A549 (cell line): ENCODE measurements around the gene LAPTM5. TPM values are rescaled to one million over a fixed set of nuclear protein-coding genes. Genes with fewer than 3 reads are reported as not detected.

Experiments
- ATAC-seq, 2 experiments: fragments of 200-7000 bp in 1 of 2; fragments of >200 bp in 1 of 2; cut with Nextera tagmentation in 1 of 2; cut with Tn5 transposase in 1 of 2; 3 replicates each; pipeline versions ENCODE4 v1.8.0 to v1.9.1; 2018 to 2020; ENCODE audit warnings: mild to moderate bottlenecking in 1 of 2, moderate library complexity in 1 of 2
- CTCF ChIA-PET: fragments of 300-600 bp; sonication (Branson Sonifier 250); formaldehyde crosslinking; extraction: SDS; loops from one replicate; lab custom pipeline; 2021; ENCODE audit warnings: antibody characterized with exemption, inconsistent platforms; lab: Yijun Ruan, JAX
- POLR2A ChIA-PET: fragments of 350-600 bp; formaldehyde crosslinking; extraction: SDS; loops from one replicate; lab custom pipeline; 2021; ENCODE audit warnings: antibody characterized with exemption, inconsistent platforms; lab: Yijun Ruan, JAX
- DNase-seq, 2 experiments: peaks; one replicate each; pipeline versions ENCODE4 v3.0.0 to v3.0.0-alpha.2; 2011 to 2016; ENCODE audit warnings: low read depth in 1 of 2, low spot score in 1 of 2
- FAIRE-seq: peaks from 2 replicates; lab custom pipeline; 2011; peaks lifted over from hg19 to GRCh38; lab: Jason Lieb, UNC
- H3K27ac ChIP-seq, 2 experiments: fragments of >200 bp; sonication (Bioruptor Twin); formaldehyde crosslinking; 3 replicates each; pipeline ENCODE4 v1.5.1; 2016 to 2017
- H3K4me1 ChIP-seq: fragments of >200 bp; sonication (Bioruptor Twin); formaldehyde crosslinking; 3 replicates; pipeline ENCODE4 v1.6.1; 2016
- H3K4me2 ChIP-seq: fragments of >200 bp; sonication (Bioruptor Twin); formaldehyde crosslinking; 3 replicates; pipeline ENCODE4 v1.6.1; 2016
- H3K4me3 ChIP-seq: fragments of >200 bp; sonication (Bioruptor Twin); formaldehyde crosslinking; 3 replicates; pipeline ENCODE4 v1.5.1; 2016
- H3K9me3 ChIP-seq: fragments of >200 bp; sonication (Bioruptor Twin); formaldehyde crosslinking; 3 replicates; pipeline ENCODE4 v1.6.1; 2016
- CHD2 ChIP-seq: fragments of 150-350 bp; IDR thresholded peaks from 2 replicates; pipeline ENCODE4 v1.6.1; 2014; ENCODE audit warnings: low read length; ENCODE audit not compliant: partially characterized antibody
- CHD4 ChIP-seq: fragments of 200-600 bp; sonication (generic); IDR thresholded peaks from 2 replicates; pipeline ENCODE4 v1.6.1; 2016; ENCODE audit warnings: antibody characterized with exemption, mild to moderate bottlenecking, borderline replicate concordance
- EHMT2 ChIP-seq: fragments of 200-600 bp; sonication (generic); IDR thresholded peaks from 2 replicates; pipeline ENCODE4 v1.6.1; 2016; ENCODE audit warnings: antibody characterized with exemption, low read depth, mild to moderate bottlenecking, moderate library complexity
- ESRRA ChIP-seq: fragments of 150-350 bp; IDR thresholded peaks from 2 replicates; pipeline ENCODE4 v1.6.1; 2014; ENCODE audit warnings: mild to moderate bottlenecking, low read length, borderline replicate concordance
- FOSB ChIP-seq: fragments of 250-450 bp; sonication (Bioruptor Pico); IDR thresholded peaks from 2 replicates; pipeline ENCODE4 v1.5.0; 2020; ENCODE audit warnings: mild to moderate bottlenecking, moderate library complexity
- FOXS1 ChIP-seq: fragments of 250-450 bp; sonication (Bioruptor Pico); IDR thresholded peaks from 2 replicates; pipeline ENCODE4 v1.5.0; 2020; ENCODE audit warnings: mild to moderate bottlenecking, moderate library complexity
- HOXB5 ChIP-seq: fragments of 250-450 bp; sonication (Bioruptor Pico); IDR thresholded peaks from 2 replicates; pipeline ENCODE4 v1.5.0; 2020; ENCODE audit warnings: mild to moderate bottlenecking, moderate library complexity
- JUN ChIP-seq, 2 experiments: fragments of >200 bp; sonication (Bioruptor Twin); formaldehyde crosslinking; IDR thresholded peaks; 2 replicates in 1 of 2; 3 replicates in 1 of 2; pipeline ENCODE4 v1.6.1; 2016 to 2017
- MAFK ChIP-seq: fragments of 450-650 bp; IDR thresholded peaks from 2 replicates; pipeline ENCODE4 v1.6.1; 2014; ENCODE audit not compliant: partially characterized antibody
- NPAS2 ChIP-seq: fragments of 250-450 bp; sonication (Bioruptor Pico); IDR thresholded peaks from 2 replicates; pipeline ENCODE4 v1.8.0; 2022; ENCODE audit warnings: mild to moderate bottlenecking, moderate library complexity, borderline replicate concordance
- RAD21 ChIP-seq, 2 experiments: fragments of >200 bp in 1 of 2; sonication (Bioruptor Twin) in 1 of 2; formaldehyde crosslinking in 1 of 2; IDR thresholded peaks in 1 of 2; conservative IDR thresholded peaks in 1 of 2; 2 replicates in 1 of 2; 3 replicates in 1 of 2; pipeline ENCODE4 v1.6.1; 2012 to 2018; ENCODE audit warnings: inconsistent platforms in 1 of 2
- RCOR1 ChIP-seq: fragments of 150-350 bp; IDR thresholded peaks from 2 replicates; pipeline ENCODE4 v1.6.1; 2014; ENCODE audit warnings: antibody characterized with exemption, low read length, low read depth
- RNF2 ChIP-seq: fragments of 200-600 bp; sonication (generic); IDR thresholded peaks from 2 replicates; pipeline ENCODE4 v1.6.1; 2016; ENCODE audit warnings: low read depth, mild to moderate bottlenecking, antibody characterized with exemption, moderate library complexity, borderline replicate concordance
- SMC3 ChIP-seq: fragments of >200 bp; sonication (Bioruptor Twin); formaldehyde crosslinking; IDR thresholded peaks from 3 replicates; pipeline ENCODE4 v1.6.1; 2018; ENCODE audit warnings: inconsistent platforms
- TP53 ChIP-seq: fragments of 250-450 bp; sonication (Bioruptor Pico); IDR thresholded peaks from 2 replicates; pipeline ENCODE4 v1.5.0; 2021; ENCODE audit warnings: mild to moderate bottlenecking, moderate library complexity
- ZFP36 ChIP-seq: fragments of 450-650 bp; IDR thresholded peaks from 2 replicates; pipeline ENCODE4 v1.6.1; 2014; ENCODE audit warnings: borderline replicate concordance; ENCODE audit not compliant: partially characterized antibody
- ZNF302 ChIP-seq: fragments of 250-450 bp; sonication (Bioruptor Pico); IDR thresholded peaks from 2 replicates; pipeline ENCODE4 v1.9.0; 2021; ENCODE audit warnings: inconsistent platforms, mild to moderate bottlenecking, moderate library complexity
- WGBS: methylation state at CpG from one replicate; pipeline ENCODE4 v1.1.6; 2017; ENCODE audit errors: missing lambda C conversion rate; 5-methylcytosine and 5-hydroxymethylcytosine counted together
- polyA plus RNA-seq, 4 experiments: library from polyadenylated mRNA; depleted of rRNA in 3 of 4; stranded (reverse); fragments of >200 nt; fragmentation: RNase III in 1 of 4; extraction: RNeasy Plus Mini Kit Qiagen cat#74134 plus additional on column Dnase treatment in 1 of 4; gene quantifications; 2 replicates in 3 of 4; 3 replicates in 1 of 4; pipeline ENCODE4 v1.2.3, GENCODE V29; 2011 to 2017
- TF ChIP-seq, protein P1 (sequence below): IDR thresholded peaks from 2 replicates; pipeline ENCODE4 v1.6.1; 2012
- TF ChIP-seq, protein P2 (sequence below): fragments of >200 bp; sonication (Bioruptor Twin); formaldehyde crosslinking; IDR thresholded peaks from 3 replicates; pipeline ENCODE4 v1.5.1; 2016
- TF ChIP-seq, protein P3 (sequence below): IDR thresholded peaks from 2 replicates; pipeline ENCODE4 v1.6.1; 2012
- TF ChIP-seq, protein P4 (sequence below): fragments of 250-450 bp; sonication (Bioruptor Pico); IDR thresholded peaks from 2 replicates; pipeline ENCODE4 v1.5.0; 2021; ENCODE audit warnings: mild to moderate bottlenecking, moderate library complexity, borderline replicate concordance
- TF ChIP-seq, protein P5 (sequence below): fragments of >200 bp; sonication (Bioruptor Twin); formaldehyde crosslinking; IDR thresholded peaks from 2 replicates; pipeline ENCODE4 v1.6.1; 2016
- TF ChIP-seq, protein P6 (sequence below): fragments of >200 bp; sonication (Bioruptor Twin); formaldehyde crosslinking; IDR thresholded peaks from 3 replicates; pipeline ENCODE4 v1.6.1; 2016
- TF ChIP-seq, protein P7 (sequence below): IDR thresholded peaks from 2 replicates; pipeline ENCODE4 v1.6.1; 2012; ENCODE audit warnings: low read depth, borderline replicate concordance
- TF ChIP-seq, protein P8 (sequence below): fragments of 150-350 bp; IDR thresholded peaks from 2 replicates; pipeline ENCODE4 v1.6.1; 2014; ENCODE audit warnings: low read depth, mild to moderate bottlenecking, low read length
- TF ChIP-seq, protein P9 (sequence below): fragments of 450-650 bp; IDR thresholded peaks from 2 replicates; pipeline ENCODE4 v1.6.1; 2014; ENCODE audit warnings: antibody characterized with exemption

LAPTM5 gene
- polyA plus RNA-seq, 2 of the 4 experiments (the other 2 are of a cell fraction): 0.06 to 0.22 TPM

DNA sequence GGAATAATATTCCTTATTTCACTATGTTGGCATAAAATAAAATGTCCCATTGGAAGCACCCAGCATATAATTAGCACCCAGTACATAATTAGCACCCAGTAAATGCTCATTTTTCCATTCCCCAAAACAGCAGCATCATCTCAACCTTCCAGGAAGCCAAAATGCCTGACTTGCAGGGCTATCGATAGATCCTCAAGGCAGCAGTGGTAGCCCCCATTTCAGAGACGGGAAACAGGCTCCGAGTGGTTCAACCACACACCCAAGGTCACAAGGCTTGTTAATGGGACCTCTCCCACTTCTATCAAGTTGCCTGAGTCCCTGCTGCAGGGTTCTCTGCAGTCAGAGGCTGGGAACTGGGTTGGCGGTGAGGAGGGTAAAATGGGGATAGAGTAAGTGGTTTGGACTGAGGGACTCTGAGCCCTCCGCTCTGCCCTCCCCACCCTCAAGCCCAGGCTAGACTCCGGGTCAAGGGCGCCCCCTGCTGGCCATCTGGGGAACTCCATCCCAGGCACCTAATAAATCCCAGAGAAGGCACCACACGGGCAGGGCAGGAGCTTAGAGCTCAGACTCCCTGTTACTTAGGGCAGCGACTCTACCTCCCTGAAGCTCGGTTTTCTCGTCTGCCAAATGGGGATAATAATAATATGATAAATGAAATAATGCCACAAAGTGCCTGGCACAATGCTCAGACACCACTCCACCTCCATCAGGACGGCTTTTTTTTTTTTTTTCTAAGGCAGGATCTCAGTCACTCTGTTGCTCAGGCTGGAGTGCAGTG, 21.9 kb upstream of the LAPTM5 start:
- peak overlapping the region; percentile 37; the same call in 1 of the 3 replicates for H3K4me2 ChIP-seq
- FAIRE-seq: no peak
- CTCF ChIA-PET: interaction anchor here (0.6 to 36.8 kb wide), 32 partner anchors 9 to 503 kb away, joined by 3 to 743 read pairs (median 4); partner anchors contain the start of genes LAPTM5, MATN1 and SDC3
- H3K4me3 ChIP-seq: no peak overlapping the region
- WGBS: 2% methylated on average over 10 of the region's 12 CpGs
- POLR2A ChIA-PET: interaction anchor here (1.0 kb wide), 1 partner anchor 60 kb away, joined by 20 read pairs; no protein-coding TSS in a partner anchor
- no peak overlapping the region for H3K27ac ChIP-seq
- DNase-seq: peak; percentile 61 to 67
- H3K9me3 ChIP-seq: no peaks in the 10 kb centered on the region
- peak; percentile 75 to 87 for ATAC-seq
- no peaks in the 10 kb centered on the region for H3K4me1 ChIP-seq
- TF ChIP-seq FOSB (CRISPR knock-in tag) (no peak), ZFP36 (no peak), RAD21 (conservative IDR thresholded peaks at IDR 0.05 in 1 of 2, IDR thresholded peaks at IDR 0.05 in 1 of 2) (peak; percentile 67 to 72), EHMT2 (no peak), RNF2 (no peak), SMC3 (peak; percentile 71), ESRRA (no peak), FOXS1 (CRISPR knock-in tag) (no peak), JUN (IDR thresholded peaks at IDR 0.05) (no peak)
- TF ChIP-seq, protein P1, sequence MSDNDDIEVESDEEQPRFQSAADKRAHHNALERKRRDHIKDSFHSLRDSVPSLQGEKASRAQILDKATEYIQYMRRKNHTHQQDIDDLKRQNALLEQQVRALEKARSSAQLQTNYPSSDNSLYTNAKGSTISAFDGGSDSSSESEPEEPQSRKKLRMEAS: no peak
- TF ChIP-seq, protein P2, sequence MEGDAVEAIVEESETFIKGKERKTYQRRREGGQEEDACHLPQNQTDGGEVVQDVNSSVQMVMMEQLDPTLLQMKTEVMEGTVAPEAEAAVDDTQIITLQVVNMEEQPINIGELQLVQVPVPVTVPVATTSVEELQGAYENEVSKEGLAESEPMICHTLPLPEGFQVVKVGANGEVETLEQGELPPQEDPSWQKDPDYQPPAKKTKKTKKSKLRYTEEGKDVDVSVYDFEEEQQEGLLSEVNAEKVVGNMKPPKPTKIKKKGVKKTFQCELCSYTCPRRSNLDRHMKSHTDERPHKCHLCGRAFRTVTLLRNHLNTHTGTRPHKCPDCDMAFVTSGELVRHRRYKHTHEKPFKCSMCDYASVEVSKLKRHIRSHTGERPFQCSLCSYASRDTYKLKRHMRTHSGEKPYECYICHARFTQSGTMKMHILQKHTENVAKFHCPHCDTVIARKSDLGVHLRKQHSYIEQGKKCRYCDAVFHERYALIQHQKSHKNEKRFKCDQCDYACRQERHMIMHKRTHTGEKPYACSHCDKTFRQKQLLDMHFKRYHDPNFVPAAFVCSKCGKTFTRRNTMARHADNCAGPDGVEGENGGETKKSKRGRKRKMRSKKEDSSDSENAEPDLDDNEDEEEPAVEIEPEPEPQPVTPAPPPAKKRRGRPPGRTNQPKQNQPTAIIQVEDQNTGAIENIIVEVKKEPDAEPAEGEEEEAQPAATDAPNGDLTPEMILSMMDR: peak; percentile 63

DNA sequence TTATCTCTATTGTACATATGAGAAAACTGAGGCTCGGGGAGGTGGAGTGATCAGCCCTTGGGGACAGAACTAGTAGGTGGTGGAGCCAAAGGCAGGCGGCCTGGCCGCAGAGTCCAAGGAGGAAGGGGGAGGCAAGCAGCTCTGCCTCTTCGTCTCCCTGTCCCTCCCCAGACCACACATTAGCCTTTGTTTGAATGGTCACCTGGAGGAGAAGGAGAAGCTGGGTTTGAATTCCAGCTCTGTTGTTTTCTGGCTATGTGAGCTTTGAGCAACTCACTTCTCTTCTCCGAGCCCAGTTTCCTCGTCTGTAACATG, 21.4 kb upstream of the LAPTM5 start:
- POLR2A ChIA-PET: no interaction called here
- Histone ChIP-seq H3K9me3 (no peaks in the 10 kb centered on the region), H3K27ac (no peak overlapping the region), H3K4me1 (no peaks in the 10 kb centered on the region), H3K4me3 (no peak overlapping the region), H3K4me2 (no peak overlapping the region)
- no peak for DNase-seq
- ATAC-seq: no peak
- WGBS: 34% methylated on average over 6 of the region's 6 CpGs
- CTCF ChIA-PET: interaction anchor here (1.2 to 36.8 kb wide), 16 partner anchors 9 to 504 kb away, joined by 3 to 743 read pairs (median 8); partner anchors contain the start of genes LAPTM5, MATN1 and SDC3
- TF ChIP-seq, protein P3, sequence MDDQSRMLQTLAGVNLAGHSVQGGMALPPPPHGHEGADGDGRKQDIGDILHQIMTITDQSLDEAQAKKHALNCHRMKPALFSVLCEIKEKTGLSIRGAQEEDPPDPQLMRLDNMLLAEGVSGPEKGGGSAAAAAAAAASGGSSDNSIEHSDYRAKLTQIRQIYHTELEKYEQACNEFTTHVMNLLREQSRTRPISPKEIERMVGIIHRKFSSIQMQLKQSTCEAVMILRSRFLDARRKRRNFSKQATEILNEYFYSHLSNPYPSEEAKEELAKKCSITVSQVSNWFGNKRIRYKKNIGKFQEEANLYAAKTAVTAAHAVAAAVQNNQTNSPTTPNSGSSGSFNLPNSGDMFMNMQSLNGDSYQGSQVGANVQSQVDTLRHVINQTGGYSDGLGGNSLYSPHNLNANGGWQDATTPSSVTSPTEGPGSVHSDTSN: no peak
- TF ChIP-seq MAFK (no peak), CHD4 (no peak), ZNF302 (CRISPR knock-in tag) (no peak), CHD2 (no peak), TP53 (CRISPR knock-in tag) (no peak), HOXB5 (CRISPR knock-in tag) (no peak), NPAS2 (CRISPR knock-in tag) (no peak), RCOR1 (no peak)
- TF ChIP-seq, protein P4, sequence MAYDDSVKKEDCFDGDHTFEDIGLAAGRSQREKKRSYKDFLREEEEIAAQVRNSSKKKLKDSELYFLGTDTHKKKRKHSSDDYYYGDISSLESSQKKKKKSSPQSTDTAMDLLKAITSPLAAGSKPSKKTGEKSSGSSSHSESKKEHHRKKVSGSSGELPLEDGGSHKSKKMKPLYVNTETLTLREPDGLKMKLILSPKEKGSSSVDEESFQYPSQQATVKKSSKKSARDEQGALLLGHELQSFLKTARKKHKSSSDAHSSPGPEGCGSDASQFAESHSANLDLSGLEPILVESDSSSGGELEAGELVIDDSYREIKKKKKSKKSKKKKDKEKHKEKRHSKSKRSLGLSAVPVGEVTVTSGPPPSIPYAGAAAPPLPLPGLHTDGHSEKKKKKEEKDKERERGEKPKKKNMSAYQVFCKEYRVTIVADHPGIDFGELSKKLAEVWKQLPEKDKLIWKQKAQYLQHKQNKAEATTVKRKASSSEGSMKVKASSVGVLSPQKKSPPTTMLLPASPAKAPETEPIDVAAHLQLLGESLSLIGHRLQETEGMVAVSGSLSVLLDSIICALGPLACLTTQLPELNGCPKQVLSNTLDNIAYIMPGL (CRISPR knock-in tag): no peak
- TF ChIP-seq, protein P5, sequence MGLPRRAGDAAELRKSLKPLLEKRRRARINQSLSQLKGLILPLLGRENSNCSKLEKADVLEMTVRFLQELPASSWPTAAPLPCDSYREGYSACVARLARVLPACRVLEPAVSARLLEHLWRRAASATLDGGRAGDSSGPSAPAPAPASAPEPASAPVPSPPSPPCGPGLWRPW: no peak
- TF ChIP-seq, protein P1: no peak
- TF ChIP-seq, protein P6, sequence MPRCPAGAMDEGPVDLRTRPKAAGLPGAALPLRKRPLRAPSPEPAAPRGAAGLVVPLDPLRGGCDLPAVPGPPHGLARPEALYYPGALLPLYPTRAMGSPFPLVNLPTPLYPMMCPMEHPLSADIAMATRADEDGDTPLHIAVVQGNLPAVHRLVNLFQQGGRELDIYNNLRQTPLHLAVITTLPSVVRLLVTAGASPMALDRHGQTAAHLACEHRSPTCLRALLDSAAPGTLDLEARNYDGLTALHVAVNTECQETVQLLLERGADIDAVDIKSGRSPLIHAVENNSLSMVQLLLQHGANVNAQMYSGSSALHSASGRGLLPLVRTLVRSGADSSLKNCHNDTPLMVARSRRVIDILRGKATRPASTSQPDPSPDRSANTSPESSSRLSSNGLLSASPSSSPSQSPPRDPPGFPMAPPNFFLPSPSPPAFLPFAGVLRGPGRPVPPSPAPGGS: no peak
- TF ChIP-seq, protein P7, sequence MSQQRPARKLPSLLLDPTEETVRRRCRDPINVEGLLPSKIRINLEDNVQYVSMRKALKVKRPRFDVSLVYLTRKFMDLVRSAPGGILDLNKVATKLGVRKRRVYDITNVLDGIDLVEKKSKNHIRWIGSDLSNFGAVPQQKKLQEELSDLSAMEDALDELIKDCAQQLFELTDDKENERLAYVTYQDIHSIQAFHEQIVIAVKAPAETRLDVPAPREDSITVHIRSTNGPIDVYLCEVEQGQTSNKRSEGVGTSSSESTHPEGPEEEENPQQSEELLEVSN: no peak
- TF ChIP-seq, protein P8, sequence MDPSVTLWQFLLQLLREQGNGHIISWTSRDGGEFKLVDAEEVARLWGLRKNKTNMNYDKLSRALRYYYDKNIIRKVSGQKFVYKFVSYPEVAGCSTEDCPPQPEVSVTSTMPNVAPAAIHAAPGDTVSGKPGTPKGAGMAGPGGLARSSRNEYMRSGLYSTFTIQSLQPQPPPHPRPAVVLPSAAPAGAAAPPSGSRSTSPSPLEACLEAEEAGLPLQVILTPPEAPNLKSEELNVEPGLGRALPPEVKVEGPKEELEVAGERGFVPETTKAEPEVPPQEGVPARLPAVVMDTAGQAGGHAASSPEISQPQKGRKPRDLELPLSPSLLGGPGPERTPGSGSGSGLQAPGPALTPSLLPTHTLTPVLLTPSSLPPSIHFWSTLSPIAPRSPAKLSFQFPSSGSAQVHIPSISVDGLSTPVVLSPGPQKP: no peak
- TF ChIP-seq, protein P9, sequence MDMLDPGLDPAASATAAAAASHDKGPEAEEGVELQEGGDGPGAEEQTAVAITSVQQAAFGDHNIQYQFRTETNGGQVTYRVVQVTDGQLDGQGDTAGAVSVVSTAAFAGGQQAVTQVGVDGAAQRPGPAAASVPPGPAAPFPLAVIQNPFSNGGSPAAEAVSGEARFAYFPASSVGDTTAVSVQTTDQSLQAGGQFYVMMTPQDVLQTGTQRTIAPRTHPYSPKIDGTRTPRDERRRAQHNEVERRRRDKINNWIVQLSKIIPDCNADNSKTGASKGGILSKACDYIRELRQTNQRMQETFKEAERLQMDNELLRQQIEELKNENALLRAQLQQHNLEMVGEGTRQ: no peak
- no peak for FAIRE-seq
